SH-SY5Y (cell line): Measurements from ENCODE around the gene IFT172.

Source experiments
- GATA2 ChIP-seq: IDR thresholded peaks from 2 replicates; pipeline ENCODE4 v1.6.1; 2011; ENCODE audit warnings: mild to moderate bottlenecking, low read depth, low read length
- GATA3 ChIP-seq: IDR thresholded peaks from 2 replicates; pipeline ENCODE4 v1.6.1; 2011; ENCODE audit warnings: low read depth, mild to moderate bottlenecking, low read length, moderate library complexity

Gene IFT172

GRCh38 chr2:27489498-27490397 lies at the start of gene IFT172:
Gene IFT172, minus strand, starts transcription at chr2:27489743. Its CDS starts 90 bp downstream, at chr2:27489653.
- TF ChIP-seq GATA3, result no peak

GRCh38 chr2:27537287-27537686 lies 47.7 kb upstream of the IFT172 start:
- TF ChIP-seq GATA2 (no peak), GATA3 (no peak)

- TF ChIP-seq GATA2, result no peak
- no peak for TF ChIP-seq GATA3
Measured at GRCh38 chr2:27531983-27532382, 42.4 kb upstream of the IFT172 start.

GRCh38 chr2:27527182-27527581 lies 37.6 kb upstream of the IFT172 start:
- no peak for TF ChIP-seq GATA2
- TF ChIP-seq GATA3, result no peak

GRCh38 chr2:27522400-27522945 lies 32.9 kb upstream of the IFT172 start:
- TF ChIP-seq GATA2, result no peak
- no peak for TF ChIP-seq GATA3

GRCh38 chr2:27520316-27520715 lies 30.8 kb upstream of the IFT172 start:
- TF ChIP-seq GATA2, result no peak
- TF ChIP-seq GATA3, result no peak

GRCh38 chr2:27518782-27519113 lies 29.2 kb upstream of the IFT172 start:
- TF ChIP-seq GATA3 (no peak), GATA2 (no peak)

GRCh38 chr2:27518113-27518781 lies 28.7 kb upstream of the IFT172 start:
- TF ChIP-seq GATA3, result no peak
- no peak for TF ChIP-seq GATA2

- TF ChIP-seq GATA3, result no peak
- TF ChIP-seq GATA2, result no peak
Measured at GRCh38 chr2:27509326-27509725, 19.8 kb upstream of the IFT172 start.

GRCh38 chr2:27507293-27507692 lies 17.8 kb upstream of the IFT172 start:
- no peak for TF ChIP-seq GATA2
- no peak for TF ChIP-seq GATA3

- TF ChIP-seq GATA2 (no peak), GATA3 (no peak)
Measured at GRCh38 chr2:27506587-27506986, 17.0 kb upstream of the IFT172 start.

- no peak for TF ChIP-seq GATA2
- TF ChIP-seq GATA3, result no peak
Measured at GRCh38 chr2:27502142-27502541, 12.6 kb upstream of the IFT172 start.

GRCh38 chr2:27501042-27501441 lies 11.5 kb upstream of the IFT172 start:
- no peak for TF ChIP-seq GATA3
- TF ChIP-seq GATA2, result no peak

GRCh38 chr2:27498975-27499374 lies 9.4 kb upstream of the IFT172 start:
- TF ChIP-seq GATA3, result no peak
- TF ChIP-seq GATA2, result no peak

- TF ChIP-seq GATA3 (no peak), GATA2 (no peak)
Measured at GRCh38 chr2:27497288-27497627, 7.7 kb upstream of the IFT172 start.
